NCI-H524 (cell line): ENCODE results near the gene INTS15.
"Not testable (repeated sequence)": the region's sequence is repeated elsewhere in the genome, so short reads cannot be mapped to it uniquely, and the experiment has no call there.

Experiments used
- DNase-seq, 2 experiments: peaks; one replicate each; lab custom pipeline; 2025; lab: John Stamatoyannopoulos, UW

INTS15 gene

DNA sequence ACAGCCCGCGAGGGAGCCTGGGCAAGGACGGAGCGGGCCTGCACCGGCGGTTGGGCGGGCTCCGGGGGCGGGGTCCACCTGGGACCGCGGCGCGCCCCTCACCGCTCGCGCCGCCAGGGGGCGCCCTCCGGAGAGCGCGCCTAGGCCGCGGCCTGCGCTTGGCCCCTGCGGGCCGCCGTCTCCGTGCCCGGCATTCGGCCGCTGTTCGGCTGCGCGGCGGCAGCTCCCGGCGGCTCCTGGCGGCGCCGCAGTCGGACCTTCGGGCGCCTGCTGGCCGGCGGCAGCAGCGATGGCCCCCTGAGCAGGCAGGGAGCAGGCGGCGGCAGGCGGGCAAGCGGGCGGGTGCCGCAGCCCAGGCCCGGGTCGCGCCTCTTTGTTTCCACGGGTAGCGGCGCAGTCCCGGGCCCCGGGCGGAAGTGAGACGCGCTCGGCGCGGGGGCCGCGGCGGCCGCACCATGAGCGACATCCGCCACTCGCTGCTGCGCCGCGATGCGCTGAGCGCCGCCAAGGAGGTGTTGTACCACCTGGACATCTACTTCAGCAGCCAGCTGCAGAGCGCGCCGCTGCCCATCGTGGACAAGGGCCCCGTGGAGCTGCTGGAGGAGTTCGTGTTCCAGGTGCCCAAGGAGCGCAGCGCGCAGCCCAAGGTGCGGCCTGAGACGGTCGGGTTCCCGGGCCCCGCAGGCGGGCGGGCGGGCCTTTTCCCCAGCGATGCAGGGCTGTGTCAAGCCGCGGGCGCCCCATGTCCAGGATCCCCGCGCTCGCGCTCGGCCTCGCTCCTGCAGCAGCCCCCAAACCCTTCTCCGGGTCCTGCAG lies at the start of gene INTS15:
Gene INTS15 (plus strand): TSS at position 193 of the 816 bp plus-strand sequence. CDS start 263 bp downstream, at position 456.
- DNase-seq = peak; percentile 11 to 66

GRCh38 chr7:6542368-6542767 lies 47.5 kb upstream of the INTS15 start:
- no peak for DNase-seq

- DNase-seq = no peak
These were observed 44.3 kb upstream of the INTS15 start for GRCh38 chr7:6545398-6546126.

DNA sequence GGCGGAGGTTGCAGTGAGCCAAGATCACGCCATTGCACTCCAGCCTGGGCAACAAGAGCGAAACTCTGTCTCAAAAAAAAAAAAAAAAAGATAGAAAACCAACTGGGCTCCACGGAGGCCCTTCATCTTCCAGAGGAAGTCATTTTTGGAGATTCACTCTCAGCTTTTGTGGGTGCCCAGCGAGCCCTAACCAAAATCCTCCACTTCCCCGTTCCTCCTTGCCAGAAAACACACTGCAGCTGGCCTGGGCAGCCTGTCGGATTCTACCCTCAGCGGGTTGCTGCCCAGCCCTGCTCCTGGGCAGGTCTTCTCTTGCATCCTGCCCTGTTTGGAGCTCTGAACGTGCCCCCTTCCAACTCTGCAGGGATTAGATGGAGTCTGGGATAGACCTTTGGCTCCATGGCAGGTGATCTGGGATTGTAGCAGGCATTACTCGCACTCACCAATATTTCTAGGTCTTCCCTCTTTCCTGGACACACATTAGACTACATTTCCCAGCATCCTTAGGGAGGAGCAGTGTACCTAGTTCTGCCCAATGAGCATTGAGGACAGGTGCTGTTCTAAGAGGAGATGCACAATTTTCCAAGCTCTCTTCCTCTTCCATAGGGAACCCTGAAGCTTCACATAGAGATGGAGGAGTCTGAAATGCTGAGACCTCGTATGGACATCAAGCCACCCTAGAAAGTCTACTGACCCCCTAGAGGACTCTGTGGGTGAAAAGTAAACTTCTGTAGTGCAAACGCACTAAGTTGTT lies 43.1 kb upstream of the INTS15 start:
- no peak for DNase-seq

- DNase-seq = no peak
These were observed 42.4 kb upstream of the INTS15 start for GRCh38 chr7:6547400-6547799.

GRCh38 chr7:6551016-6551511 lies 38.8 kb upstream of the INTS15 start, which contains the start of gene GRID2IP:
GRID2IP (minus strand) TSS chr7:6551461; CDS start chr7:6551436, 25 bp downstream.
- DNase-seq = no peak

DNA sequence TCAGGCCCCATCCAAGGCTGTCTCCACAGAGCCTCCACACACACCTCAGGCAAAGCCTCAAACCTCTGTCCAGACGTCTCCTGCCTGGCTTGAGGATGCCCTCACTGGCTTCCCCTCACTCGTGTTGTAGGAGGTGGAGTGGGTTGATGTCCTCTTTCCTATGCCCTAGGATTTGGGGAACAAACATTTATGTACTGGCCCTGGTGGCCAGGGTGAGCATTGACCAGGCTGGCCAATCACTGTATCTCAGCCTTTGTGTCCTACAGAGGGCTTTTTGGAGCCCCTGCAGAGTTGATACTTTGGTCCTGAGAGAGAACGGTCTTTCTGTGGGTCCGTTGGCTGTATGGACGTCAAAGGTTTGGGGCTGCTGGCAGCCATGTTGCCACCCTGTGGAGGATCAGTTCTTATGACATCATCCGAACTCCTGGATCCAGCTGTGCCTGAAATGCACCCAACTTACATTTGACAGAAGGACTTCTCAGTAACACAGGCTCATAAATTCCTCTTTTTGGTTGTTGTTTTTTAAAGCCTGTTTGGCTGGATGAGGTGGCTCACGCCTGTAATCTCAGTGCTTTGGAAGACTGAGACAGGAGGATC lies 36.3 kb upstream of the INTS15 start:
- DNase-seq = no peak

DNA sequence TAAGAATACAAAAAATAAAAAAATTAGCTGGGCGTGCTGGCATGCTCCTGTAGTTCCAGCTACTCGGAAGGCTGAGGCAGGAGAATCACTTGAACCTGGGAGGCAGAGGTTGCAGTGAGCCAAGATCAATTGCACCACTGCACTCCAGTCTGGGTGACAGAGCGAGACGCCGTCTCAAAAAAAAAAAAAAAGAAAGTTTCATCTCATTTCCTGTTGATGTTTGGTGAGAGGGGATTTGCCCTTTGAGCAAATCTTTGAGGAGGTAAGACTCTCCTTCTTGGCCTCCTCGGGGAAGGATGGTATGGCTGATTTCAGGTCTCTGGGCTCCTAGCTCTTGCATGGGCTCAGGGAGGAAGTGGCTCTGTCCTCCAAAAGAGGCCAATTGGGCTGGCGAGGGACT lies 35.0 kb upstream of the INTS15 start:
- DNase-seq = no peak

GRCh38 chr7:6556196-6556595 lies 33.6 kb upstream of the INTS15 start:
- no peak for DNase-seq

DNA sequence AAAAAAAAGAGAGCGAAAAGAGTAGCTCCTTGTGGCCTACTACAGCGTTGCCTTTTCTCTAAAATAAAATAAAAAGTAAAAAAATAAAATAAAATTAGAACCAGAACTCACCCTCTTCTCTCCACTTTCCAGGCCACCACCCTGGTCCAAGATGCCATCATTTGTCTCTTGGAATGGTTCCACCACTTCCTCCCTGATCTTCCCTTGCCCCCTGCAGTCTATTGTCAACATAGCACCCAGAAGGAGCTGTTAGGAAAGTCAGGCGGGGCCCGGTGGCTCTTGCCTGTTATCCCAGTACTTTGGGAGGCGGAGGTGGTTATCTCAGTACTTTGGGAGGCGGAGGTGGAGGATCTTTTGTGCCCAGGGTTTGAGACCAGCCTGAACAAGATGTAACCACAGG lies 31.0 kb upstream of the INTS15 start:
- DNase-seq = peak; percentile 57 to 72

DNA sequence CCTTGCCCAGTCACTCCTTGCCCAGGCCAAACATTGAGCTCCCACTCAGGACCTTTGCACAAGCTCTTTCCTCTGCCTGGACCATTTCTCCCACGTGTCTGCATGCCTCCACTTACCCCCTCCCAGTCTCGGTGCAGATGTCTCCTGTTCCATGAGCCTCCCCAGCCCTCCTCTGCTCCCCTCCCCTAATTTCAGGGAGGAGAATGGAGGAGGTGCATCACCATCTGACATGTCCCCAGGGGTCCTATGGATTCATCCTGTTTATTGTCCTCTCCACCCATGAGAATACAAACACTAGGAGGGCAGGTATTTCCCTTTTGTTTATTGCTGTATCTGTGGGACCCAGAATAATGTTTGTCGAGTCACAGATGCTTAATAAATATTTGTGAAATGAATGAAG lies 29.9 kb upstream of the INTS15 start:
- DNase-seq = no peak

DNA sequence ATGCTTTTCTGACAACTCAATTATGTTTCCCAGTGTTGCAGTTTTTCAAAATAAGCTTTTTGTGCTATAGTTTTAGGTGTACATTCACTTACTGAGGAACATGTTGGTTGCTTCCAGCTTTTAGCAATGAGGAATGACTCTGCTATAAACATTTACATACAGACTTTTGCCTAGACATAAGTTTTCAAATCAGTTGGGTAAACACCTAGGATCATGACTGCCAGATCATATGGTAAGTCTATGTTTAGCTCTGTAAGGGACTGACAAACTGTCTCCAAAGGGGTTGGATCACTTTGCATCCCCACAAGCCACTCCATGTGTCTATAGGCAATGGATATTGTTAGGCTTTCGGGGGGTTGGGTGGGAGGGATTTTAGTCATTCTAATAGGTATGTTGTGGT lies 27.7 kb upstream of the INTS15 start:
- no peak for DNase-seq

- DNase-seq = no peak
These were observed 25.7 kb upstream of the INTS15 start for GRCh38 chr7:6563936-6564770.

- DNase-seq = no peak
These were observed 24.2 kb upstream of the INTS15 start for GRCh38 chr7:6565655-6566054.

- DNase-seq = no peak
These were observed 21.9 kb upstream of the INTS15 start for GRCh38 chr7:6567886-6568285.

GRCh38 chr7:6571160-6571779 lies 18.6 kb upstream of the INTS15 start:
- no peak for DNase-seq

DNA sequence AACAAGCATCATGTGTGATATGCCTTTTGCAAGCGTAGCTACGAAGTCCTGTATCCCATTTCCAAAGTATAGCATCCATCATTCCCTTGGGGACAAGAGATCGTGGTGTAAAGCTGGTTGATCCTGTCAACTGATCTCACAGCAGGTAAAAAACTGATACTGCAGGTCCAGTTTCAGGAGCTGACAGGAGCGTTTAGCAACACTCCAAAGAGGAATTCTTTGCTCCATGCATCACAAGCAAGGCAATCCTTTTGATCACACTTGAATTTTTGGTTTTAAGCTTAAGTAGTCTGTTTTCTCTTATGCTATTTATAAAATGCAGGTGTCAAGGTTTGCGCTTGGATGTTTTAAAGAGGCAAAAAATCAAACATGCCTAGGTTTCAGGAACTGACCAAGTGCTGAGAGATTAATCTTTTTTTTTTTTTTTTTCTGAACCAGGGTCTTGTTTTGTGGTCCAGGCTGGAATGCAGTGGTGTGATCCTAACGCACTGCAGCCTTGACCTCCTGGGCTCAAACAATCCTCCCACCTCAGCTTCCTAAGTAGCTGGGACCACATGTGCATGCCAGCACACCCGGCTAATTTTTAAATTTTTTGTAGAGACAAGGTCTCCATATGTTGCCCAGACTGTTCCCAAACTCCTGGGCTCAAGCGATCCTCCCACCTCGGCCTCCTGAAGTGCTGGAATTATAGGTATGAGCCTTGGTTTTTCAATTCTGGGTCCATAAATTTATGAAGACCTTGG lies 14.4 kb upstream of the INTS15 start:
- no peak for DNase-seq

DNA sequence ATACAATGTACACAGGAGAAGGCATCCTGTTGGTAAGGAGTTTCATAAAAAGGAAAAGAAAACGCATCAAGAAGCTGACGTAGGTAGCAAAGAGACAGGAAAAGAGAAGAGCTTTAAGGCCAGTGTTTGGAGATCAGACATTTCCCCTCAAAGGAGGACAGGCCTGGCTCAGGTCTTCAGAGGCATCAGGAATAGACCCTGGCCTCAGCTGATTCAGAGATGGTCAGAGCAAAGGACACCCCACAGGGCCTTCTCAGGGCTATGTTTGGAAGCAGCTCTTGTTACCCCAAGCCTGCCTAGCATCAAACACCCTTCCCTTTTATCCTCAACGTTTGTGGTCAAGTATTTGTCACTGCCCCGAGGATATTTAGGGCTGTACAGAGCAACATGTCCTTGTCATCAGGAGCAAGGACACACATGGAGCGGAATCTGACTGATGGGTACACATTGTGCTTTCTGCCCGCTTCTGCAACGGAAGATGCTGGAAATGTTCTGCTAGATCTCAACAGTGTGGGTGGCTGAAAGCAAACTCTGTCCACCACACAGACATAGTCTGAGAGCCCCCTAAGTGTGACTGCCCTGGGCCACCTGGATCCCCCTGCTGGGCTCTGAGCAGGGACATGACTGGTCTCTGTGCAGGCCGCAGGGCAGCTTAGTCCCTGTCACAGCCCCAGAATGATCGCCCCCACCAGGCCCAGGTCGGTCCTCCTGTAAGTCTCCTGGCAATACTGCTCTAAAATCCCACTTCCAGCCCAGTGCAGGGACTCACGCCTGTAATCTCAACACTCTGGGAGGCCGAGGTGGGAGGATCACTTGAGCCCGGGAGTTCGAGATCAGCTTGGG lies 13.6 kb upstream of the INTS15 start:
- DNase-seq = no peak

DNA sequence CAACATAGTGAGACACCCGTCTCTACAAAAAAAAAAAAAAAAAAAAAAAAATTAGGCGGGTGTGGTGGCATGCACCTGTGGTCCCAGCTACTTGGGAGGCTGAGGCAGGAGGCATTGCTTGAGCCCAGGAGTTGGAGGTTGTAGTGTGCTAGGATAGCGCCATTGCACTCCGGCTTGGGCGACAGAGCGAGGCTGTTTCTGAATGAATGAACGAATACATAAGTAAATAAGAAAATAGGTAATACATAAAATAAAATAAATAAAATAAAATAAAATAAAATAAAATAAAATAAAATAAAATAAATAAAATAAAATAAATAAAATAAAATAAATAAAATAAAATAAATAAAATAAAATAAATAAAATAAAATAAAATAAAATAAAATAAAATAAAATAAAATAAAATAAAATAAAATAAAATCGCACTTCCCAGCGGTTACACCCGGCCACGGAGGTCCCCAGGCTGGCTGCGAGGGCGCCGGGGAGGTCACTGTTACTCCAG lies 12.9 kb upstream of the INTS15 start:
- not testable (repeated sequence) for DNase-seq
